DMS53 treated with DMSO at 0.1 percent for 48 hours (cell line): ENCODE measurements around the gene ZBTB11.
"Not testable (repeated sequence)": the region's sequence is repeated elsewhere in the genome, so short reads cannot be mapped to it uniquely, and the experiment has no call there.

ENCODE experiments used
- DNase-seq: peaks from one replicate; lab custom pipeline; 2025; ENCODE audit not compliant: unreplicated experiment; lab: John Stamatoyannopoulos, UW

Gene ZBTB11

DNA sequence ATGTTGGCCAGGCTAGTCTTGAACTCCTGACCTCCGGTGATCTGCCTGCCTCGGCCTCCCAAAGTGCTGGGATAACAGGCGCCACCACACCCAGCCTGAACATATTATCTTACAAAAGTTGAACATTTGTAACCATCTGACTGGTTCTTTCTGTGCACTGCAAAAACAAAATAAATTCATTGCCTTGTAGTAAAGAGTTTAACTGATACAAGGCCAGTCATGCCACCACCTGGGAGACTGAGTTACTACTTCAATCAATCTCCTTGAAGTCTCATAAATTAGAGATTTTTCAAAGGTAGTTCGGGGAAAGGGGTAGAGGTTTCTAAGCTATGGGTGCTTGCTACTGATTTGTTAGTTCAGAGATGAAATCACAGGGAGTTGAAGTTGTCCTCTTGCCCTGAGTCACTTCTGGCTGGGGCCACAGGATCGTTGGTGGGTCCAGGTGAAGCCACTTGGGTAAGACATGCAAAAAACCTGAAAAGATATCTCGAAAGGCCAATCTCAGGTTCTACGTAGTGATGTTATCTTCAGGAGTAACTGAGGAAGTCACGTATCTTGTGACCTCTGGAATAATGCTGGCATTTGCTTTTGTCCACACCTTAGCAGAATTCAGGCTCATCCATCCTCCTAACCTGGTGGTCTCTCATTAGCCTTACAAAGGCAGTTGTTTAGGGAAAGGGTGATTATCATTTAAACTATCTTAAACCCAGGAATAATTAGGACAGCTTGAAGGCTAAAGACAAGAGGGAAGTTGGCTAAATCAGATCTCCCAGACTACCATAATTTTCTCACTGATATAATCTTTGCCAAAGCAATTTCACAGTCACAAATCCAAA, 33.7 kb downstream of the ZBTB11 start:
- DNase-seq: no peak

- no peak for DNase-seq
Measured at GRCh38 chr3:101642441-101642840, 34.5 kb downstream of the ZBTB11 start.

- not testable (repeated sequence) for DNase-seq
Measured at GRCh38 chr3:101641397-101642115, 35.4 kb downstream of the ZBTB11 start.

DNA sequence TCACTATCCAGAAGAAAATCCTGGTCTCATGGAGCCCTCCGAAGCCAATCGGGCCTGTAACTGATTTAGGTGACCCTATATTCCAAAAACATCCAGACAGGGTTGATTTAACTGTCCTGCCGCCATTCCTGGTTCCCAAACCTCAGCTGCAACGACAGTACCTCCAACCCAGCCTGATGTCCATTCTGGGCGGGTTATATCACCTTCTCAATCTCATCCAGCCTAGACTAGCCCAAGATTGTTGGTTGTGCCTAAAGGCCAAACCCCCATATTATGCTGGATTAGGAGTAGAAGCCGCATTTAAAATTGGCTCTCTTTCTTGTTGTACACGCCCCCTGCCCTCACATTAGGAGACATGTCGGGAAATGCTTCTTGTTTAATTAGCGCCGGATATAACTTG, 36.7 kb downstream of the ZBTB11 start:
- DNase-seq: no peak

GRCh38 chr3:101639280-101639963, 37.5 kb downstream of the ZBTB11 start:
- DNase-seq: no peak

- DNase-seq: no peak
Measured at GRCh38 chr3:101638261-101638745, 38.6 kb downstream of the ZBTB11 start.

DNA sequence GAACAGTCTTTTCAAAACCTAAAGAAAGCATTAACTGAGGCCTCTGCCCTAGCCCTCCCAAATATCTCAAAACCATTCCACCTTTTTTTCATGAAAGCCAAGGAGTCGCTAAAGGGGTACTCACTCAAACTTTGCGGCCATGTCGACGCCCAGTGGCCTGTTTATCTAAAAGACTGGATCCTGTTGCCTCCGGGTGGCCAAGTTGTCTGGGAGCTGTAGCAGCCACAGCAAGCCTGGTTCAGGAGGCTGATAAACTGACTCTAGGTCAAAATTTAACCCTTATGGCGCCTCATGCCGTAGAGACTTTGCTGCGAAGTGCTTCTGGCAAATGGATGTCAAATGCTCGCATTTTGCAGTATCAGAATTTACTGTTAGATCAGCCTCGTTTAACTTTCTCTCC, 39.5 kb downstream of the ZBTB11 start:
- DNase-seq: no peak

GRCh38 chr3:101635954-101636798, 40.8 kb downstream of the ZBTB11 start:
- DNase-seq: peak; percentile 14

GRCh38 chr3:101635345-101635744, 41.6 kb downstream of the ZBTB11 start:
- DNase-seq: no peak

- DNase-seq: no peak
Measured at GRCh38 chr3:101634591-101635196, 42.2 kb downstream of the ZBTB11 start.

GRCh38 chr3:101633186-101633585, 43.7 kb downstream of the ZBTB11 start:
- DNase-seq: no peak

DNA sequence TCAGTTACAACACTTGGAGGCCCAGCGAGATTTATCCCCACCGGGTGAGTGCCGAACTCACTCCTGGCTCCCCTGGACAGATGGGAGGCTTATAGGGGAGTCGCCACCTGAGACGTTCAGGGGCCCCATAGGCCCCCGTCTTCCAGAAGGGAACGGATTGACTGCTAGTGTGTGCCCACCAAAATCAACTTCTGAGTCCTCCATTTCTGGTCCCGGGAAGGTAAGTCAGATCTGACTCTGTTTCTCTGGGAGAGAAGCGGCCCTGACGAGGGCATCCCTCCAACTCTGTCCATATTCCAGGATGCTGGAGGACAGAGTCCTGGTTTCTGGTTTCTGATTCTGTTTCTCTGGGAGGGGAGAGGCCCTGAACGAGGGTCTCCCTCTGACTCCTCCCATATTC, 44.3 kb downstream of the ZBTB11 start:
- DNase-seq: no peak

- not testable (repeated sequence) for DNase-seq
Measured at GRCh38 chr3:101631959-101632358, 45.0 kb downstream of the ZBTB11 start.

- DNase-seq: no peak
Measured at GRCh38 chr3:101631098-101631796, 45.7 kb downstream of the ZBTB11 start.

DNA sequence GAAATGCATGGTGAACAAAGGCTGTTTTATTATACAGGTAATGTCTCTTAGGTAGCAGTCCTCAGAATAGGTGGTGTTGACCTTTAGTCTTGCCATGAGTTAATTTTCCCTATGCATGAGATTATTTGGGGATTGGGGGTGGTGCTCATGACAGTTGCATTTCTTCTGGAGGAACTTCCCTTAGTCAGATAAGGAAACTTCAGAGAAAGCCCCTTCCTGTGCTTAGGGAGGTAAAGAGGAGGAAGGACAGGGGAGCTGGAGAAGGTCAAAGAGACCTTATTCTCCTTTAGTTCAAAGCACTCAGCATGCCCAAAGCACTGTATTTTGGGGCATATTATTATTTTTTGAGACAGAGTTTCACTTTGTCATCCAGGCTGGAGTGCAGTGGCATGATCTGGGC, 47.7 kb downstream of the ZBTB11 start:
- no peak for DNase-seq

- no peak for DNase-seq
Measured at GRCh38 chr3:101625879-101626278, 51.1 kb downstream of the ZBTB11 start.

DNA sequence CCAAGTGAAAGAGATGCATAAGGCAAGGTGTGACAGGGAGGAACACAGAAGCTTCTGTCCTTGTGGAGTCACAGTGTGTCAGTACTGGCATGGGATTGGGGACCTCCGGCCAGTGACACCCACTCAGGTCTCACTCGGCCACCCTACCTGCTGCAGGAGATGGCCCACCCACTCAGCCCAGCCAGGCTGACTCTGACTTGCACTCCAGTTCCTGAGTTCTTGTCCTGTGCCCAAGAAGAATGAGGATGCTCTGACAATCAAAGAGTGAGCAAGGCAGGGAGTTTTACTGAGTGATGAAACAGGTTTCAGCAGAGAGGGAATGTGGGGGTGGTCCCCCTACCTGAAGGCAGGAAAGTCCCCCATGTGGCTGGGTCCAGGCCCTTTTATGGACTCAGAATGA, 52.1 kb downstream of the ZBTB11 start:
- DNase-seq: no peak

- no peak for DNase-seq
Measured at GRCh38 chr3:101623656-101624055, 53.3 kb downstream of the ZBTB11 start.

- DNase-seq: no peak
Measured at GRCh38 chr3:101619734-101620133, 57.2 kb downstream of the ZBTB11 start.

- DNase-seq: no peak
Measured at GRCh38 chr3:101618726-101619125, 58.2 kb downstream of the ZBTB11 start.
